ENCODE measurements around the gene APBB2. TPM values are rescaled to one million over a fixed set of nuclear protein-coding genes. Genes with fewer than 3 reads are reported as not detected.
A peak's percentile ranks its signal among the peaks of the same experiment; 100 is the strongest.

The APBB2 gene
- total and polyA plus RNA-seq, 3 experiments from 2014 or later = 0.86 to 1.1 TPM; not detected in 1

- CTCF ChIA-PET = no interaction called here
- no peak overlapping the region for H3K27ac Mint-ChIP-seq
- no peaks in the 10 kb centered on the region for H3K4me1 ChIP-seq (ENCODE audit: insufficient read depth, low read length)
- no peaks in the 10 kb centered on the region for H3K27me3 ChIP-seq (ENCODE audit: insufficient read depth, low read length, poor library complexity, severe bottlenecking)
- no peak overlapping the region for H3K4me3 Mint-ChIP-seq
- H3K27ac ChIP-seq (ENCODE audit: low read depth, low read length) = no peak overlapping the region
- no peaks in the 10 kb centered on the region for H3K9me3 ChIP-seq (ENCODE audit: low read length)
- H3K9me3 Mint-ChIP-seq = peaks cover 3 to 13% (median 7%) of the 10 kb centered on the region in 5 donors
- H3K4me3 ChIP-seq (ENCODE audit: low read length) = no peak overlapping the region
- peaks cover 0 to 1% of the 10 kb centered on the region in 2 donors for H3K27me3 Mint-ChIP-seq
- H3K36me3 ChIP-seq (ENCODE audit: insufficient read depth, low read length) = no peaks in the 10 kb centered on the region
- H3K36me3 Mint-ChIP-seq = no peaks in the 10 kb centered on the region
- no peaks in the 10 kb centered on the region for H3K4me1 Mint-ChIP-seq
- DNase-seq = no peak
- POLR2A ChIA-PET = no interaction called here
Measured at GRCh38 chr4:41043465-41043864, 170.9 kb downstream of the APBB2 start.

DNA sequence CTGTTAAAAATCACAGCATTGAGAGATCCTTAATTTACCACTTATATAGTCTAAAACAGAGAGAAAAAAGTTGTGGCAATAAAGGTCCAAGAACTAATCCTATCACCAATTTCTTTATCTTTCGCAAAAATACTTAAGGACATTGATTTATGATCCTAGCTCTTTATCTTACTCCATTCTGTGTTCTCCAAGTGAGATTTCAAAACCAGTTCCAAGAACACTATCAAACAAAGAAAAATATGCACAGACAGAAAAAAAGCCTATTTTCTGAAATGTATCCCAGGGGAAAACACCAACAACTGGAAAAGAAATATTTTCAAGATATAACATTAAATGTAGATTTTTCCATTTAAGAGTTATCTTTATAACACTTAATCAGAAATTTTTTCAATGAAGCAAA, 172.8 kb downstream of the APBB2 start:
- no peaks in the 10 kb centered on the region for H3K4me1 Mint-ChIP-seq
- no peak for DNase-seq
- H3K4me3 ChIP-seq (ENCODE audit: low read length) = no peak overlapping the region
- peaks cover 3 to 13% (median 6%) of the 10 kb centered on the region in 5 donors for H3K9me3 Mint-ChIP-seq
- CTCF ChIA-PET = no interaction called here
- POLR2A ChIA-PET = no interaction called here
- no peaks in the 10 kb centered on the region for H3K36me3 Mint-ChIP-seq
- H3K36me3 ChIP-seq (ENCODE audit: insufficient read depth, low read length) = no peaks in the 10 kb centered on the region
- no peak overlapping the region for H3K27ac Mint-ChIP-seq
- no peaks in the 10 kb centered on the region for H3K9me3 ChIP-seq (ENCODE audit: low read length)
- no peaks in the 10 kb centered on the region for H3K27me3 ChIP-seq (ENCODE audit: insufficient read depth, low read length, poor library complexity, severe bottlenecking)
- no peak overlapping the region for H3K4me3 Mint-ChIP-seq
- H3K4me1 ChIP-seq (ENCODE audit: insufficient read depth, low read length) = no peaks in the 10 kb centered on the region
- H3K27ac ChIP-seq (ENCODE audit: low read depth, low read length) = no peak overlapping the region
- H3K27me3 Mint-ChIP-seq = peaks cover 0 to 1% of the 10 kb centered on the region in 2 donors

- POLR2A ChIA-PET = no interaction called here
- no peaks in the 10 kb centered on the region for H3K36me3 ChIP-seq (ENCODE audit: insufficient read depth, low read length)
- CTCF ChIA-PET = no interaction called here
- H3K27me3 ChIP-seq (ENCODE audit: insufficient read depth, low read length, poor library complexity, severe bottlenecking) = no peaks in the 10 kb centered on the region
- peaks cover 0 to 4% (median under 1%) of the 10 kb centered on the region in 5 donors for H3K9me3 Mint-ChIP-seq
- no peak overlapping the region for H3K27ac Mint-ChIP-seq
- no peak overlapping the region for H3K27ac ChIP-seq (ENCODE audit: low read depth, low read length)
- no peak overlapping the region for H3K4me3 ChIP-seq (ENCODE audit: low read length)
- H3K4me3 Mint-ChIP-seq = no peak overlapping the region
- H3K9me3 ChIP-seq (ENCODE audit: low read length) = no peaks in the 10 kb centered on the region
- H3K36me3 Mint-ChIP-seq = no peaks in the 10 kb centered on the region
- peaks cover 0 to 1% of the 10 kb centered on the region in 2 donors for H3K27me3 Mint-ChIP-seq
- no peaks in the 10 kb centered on the region for H3K4me1 Mint-ChIP-seq
- H3K4me1 ChIP-seq (ENCODE audit: insufficient read depth, low read length) = no peaks in the 10 kb centered on the region
- no peak for DNase-seq
Measured at GRCh38 chr4:41039317-41039716, 175.0 kb downstream of the APBB2 start.

DNA sequence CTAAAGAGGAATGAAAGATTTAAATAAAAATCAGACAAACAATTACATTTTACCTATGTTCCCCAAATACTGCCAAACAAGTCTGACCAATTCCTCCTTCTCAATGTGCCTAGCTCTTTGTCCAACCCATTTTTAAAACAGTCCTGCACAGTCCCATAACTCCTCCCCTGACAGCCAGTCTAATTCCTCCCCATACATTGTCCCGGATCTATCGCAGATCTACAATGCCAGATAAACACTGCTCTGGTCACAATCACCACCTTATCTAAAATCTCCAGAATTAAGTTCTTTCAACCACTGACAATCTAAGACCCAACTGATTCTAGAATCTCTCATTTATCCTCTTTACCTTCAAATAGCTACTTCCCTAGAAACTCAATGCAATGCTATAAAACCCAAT, 176.0 kb downstream of the APBB2 start:
- H3K4me3 Mint-ChIP-seq = no peak overlapping the region
- POLR2A ChIA-PET = no interaction called here

DNA sequence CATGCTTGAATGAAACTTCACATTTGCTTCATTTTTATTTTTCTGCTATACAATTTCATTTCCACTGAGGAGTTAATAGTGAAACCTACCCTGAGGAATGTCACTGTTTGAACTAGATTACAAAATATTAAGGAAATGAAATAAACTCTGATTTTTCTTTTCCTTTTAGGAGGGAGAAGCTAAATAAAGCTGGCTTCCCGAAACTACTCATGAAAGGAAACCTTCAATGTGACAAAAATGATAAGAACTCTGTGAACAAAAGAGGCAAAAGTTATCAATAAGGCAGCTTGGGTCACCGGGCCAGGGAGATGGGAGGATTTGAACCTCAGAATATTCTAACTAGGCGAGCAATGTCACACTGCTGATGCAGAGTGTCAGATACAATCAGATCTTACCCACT, 185.2 kb downstream of the APBB2 start:
- peaks cover 0 to 5% of the 10 kb centered on the region in 2 donors for H3K27me3 Mint-ChIP-seq
- H3K36me3 Mint-ChIP-seq = peaks cover 0 to 13% (median 4%) of the 10 kb centered on the region in 3 donors
- no peak for DNase-seq
- ChIA-PET POLR2A (no interaction called here), CTCF (no interaction called here)
- H3K27ac ChIP-seq (ENCODE audit: low read depth, low read length) = no peak overlapping the region
- H3K27me3 ChIP-seq (ENCODE audit: insufficient read depth, low read length, poor library complexity, severe bottlenecking) = no peaks in the 10 kb centered on the region
- H3K4me3 Mint-ChIP-seq = no peak overlapping the region
- peaks cover 11 to 37% (median 21%) of the 10 kb centered on the region in 5 donors for H3K9me3 Mint-ChIP-seq
- no peak overlapping the region for H3K27ac Mint-ChIP-seq
- peaks cover 15% of the 10 kb centered on the region for H3K9me3 ChIP-seq (ENCODE audit: low read length)
- H3K4me1 ChIP-seq (ENCODE audit: insufficient read depth, low read length) = no peaks in the 10 kb centered on the region
- H3K4me3 ChIP-seq (ENCODE audit: low read length) = no peak overlapping the region
- H3K4me1 Mint-ChIP-seq = no peaks in the 10 kb centered on the region
- no peaks in the 10 kb centered on the region for H3K36me3 ChIP-seq (ENCODE audit: insufficient read depth, low read length)

More for the DNA sequence above, 176.0 kb downstream of the APBB2 start:
- H3K9me3 ChIP-seq (ENCODE audit: low read length) = no peaks in the 10 kb centered on the region
- H3K36me3 Mint-ChIP-seq = no peaks in the 10 kb centered on the region
- CTCF ChIA-PET = no interaction called here
- no peaks in the 10 kb centered on the region for H3K4me1 ChIP-seq (ENCODE audit: insufficient read depth, low read length)
- H3K27ac ChIP-seq (ENCODE audit: low read depth, low read length) = no peak overlapping the region
- peaks cover 0 to 1% of the 10 kb centered on the region in 2 donors for H3K27me3 Mint-ChIP-seq
- no peak overlapping the region for H3K4me3 ChIP-seq (ENCODE audit: low read length)
- no peak for DNase-seq
- no peaks in the 10 kb centered on the region for H3K27me3 ChIP-seq (ENCODE audit: insufficient read depth, low read length, poor library complexity, severe bottlenecking)
- no peak overlapping the region for H3K27ac Mint-ChIP-seq
- no peaks in the 10 kb centered on the region for H3K36me3 ChIP-seq (ENCODE audit: insufficient read depth, low read length)
- no peaks in the 10 kb centered on the region for H3K4me1 Mint-ChIP-seq
- peaks cover 0 to 2% (median 0%) of the 10 kb centered on the region in 5 donors for H3K9me3 Mint-ChIP-seq

DNA sequence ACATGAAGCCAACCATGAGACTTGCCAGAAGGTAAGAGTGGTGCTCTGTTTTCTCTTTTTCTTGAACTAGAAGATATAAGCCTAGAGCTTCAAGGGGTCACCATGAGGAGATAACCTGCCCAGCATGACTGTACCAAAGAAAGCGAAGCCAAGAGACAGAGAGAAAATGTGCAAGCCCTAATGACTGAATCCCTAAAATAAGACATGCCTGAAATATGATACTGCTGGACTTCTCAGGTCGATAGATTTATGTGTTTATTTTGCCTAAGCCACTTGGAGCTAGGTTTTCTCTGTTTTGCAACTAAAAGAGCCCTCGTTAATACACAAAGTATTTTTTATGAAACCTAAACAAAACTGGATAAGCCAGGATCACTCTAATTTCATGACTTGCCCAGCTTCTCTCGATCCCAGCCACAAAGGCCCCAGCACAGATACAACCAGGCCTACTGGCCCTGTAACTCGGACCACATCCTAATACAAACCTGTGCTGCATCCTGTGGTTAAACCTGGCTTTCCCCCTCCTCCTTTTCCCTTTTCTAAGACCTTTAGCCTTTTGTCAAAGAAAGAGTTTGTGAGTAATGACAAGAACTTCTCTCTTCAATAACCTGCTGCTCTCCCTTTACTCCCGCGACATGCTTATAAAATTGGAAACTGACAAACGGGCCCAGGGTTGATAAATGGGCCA, 185.8 kb downstream of the APBB2 start:
- Mint-ChIP-seq H3K36me3 (peaks cover 0 to 14% (median 4%) of the 10 kb centered on the region in 3 donors), H3K27me3 (peaks cover 0 to 5% of the 10 kb centered on the region in 2 donors), H3K9me3 (peaks cover 11 to 40% (median 22%) of the 10 kb centered on the region in 5 donors), H3K4me1 (no peaks in the 10 kb centered on the region), H3K27ac (no peak overlapping the region), H3K4me3 (no peak overlapping the region)
- DNase-seq = no peak
- Histone ChIP-seq H3K27me3 (ENCODE audit: insufficient read depth, low read length, poor library complexity, severe bottlenecking) (no peaks in the 10 kb centered on the region), H3K27ac (ENCODE audit: low read depth, low read length) (no peak overlapping the region), H3K4me1 (ENCODE audit: insufficient read depth, low read length) (no peaks in the 10 kb centered on the region), H3K4me3 (ENCODE audit: low read length) (no peak overlapping the region), H3K36me3 (ENCODE audit: insufficient read depth, low read length) (no peaks in the 10 kb centered on the region), H3K9me3 (ENCODE audit: low read length) (peaks cover 20% of the 10 kb centered on the region)
- POLR2A ChIA-PET = no interaction called here
- CTCF ChIA-PET = no interaction called here

- Mint-ChIP-seq H3K4me1 (no peaks in the 10 kb centered on the region), H3K9me3 (peaks cover 11 to 44% (median 27%) of the 10 kb centered on the region in 5 donors), H3K27ac (peak overlapping the region in 1 of 8 donors; percentile 52), H3K4me3 (no peak overlapping the region), H3K36me3 (peaks cover 0 to 14% (median 4%) of the 10 kb centered on the region in 3 donors), H3K27me3 (peaks cover 0 to 5% of the 10 kb centered on the region in 2 donors)
- Histone ChIP-seq H3K36me3 (ENCODE audit: insufficient read depth, low read length) (no peaks in the 10 kb centered on the region), H3K4me1 (ENCODE audit: insufficient read depth, low read length) (no peaks in the 10 kb centered on the region), H3K27ac (ENCODE audit: low read depth, low read length) (no peak overlapping the region), H3K27me3 (ENCODE audit: insufficient read depth, low read length, poor library complexity, severe bottlenecking) (no peaks in the 10 kb centered on the region), H3K9me3 (ENCODE audit: low read length) (peaks cover 20% of the 10 kb centered on the region), H3K4me3 (ENCODE audit: low read length) (no peak overlapping the region)
- DNase-seq = no peak
- ChIA-PET CTCF (no interaction called here), POLR2A (no interaction called here)
Measured at GRCh38 chr4:41026971-41027370, 187.4 kb downstream of the APBB2 start.

GRCh38 chr4:41025824-41026223, 188.5 kb downstream of the APBB2 start:
- no peak overlapping the region for H3K27ac Mint-ChIP-seq
- no peak overlapping the region for H3K4me3 Mint-ChIP-seq
- peaks cover 0 to 6% of the 10 kb centered on the region in 2 donors for H3K27me3 Mint-ChIP-seq
- ChIA-PET POLR2A (no interaction called here), CTCF (no interaction called here)
- H3K27me3 ChIP-seq (ENCODE audit: insufficient read depth, low read length, poor library complexity, severe bottlenecking) = no peaks in the 10 kb centered on the region
- no peaks in the 10 kb centered on the region for H3K36me3 ChIP-seq (ENCODE audit: insufficient read depth, low read length)
- no peak for DNase-seq
- H3K9me3 Mint-ChIP-seq = peaks cover 11 to 47% (median 29%) of the 10 kb centered on the region in 5 donors
- H3K36me3 Mint-ChIP-seq = peaks cover 0 to 14% (median 4%) of the 10 kb centered on the region in 3 donors
- H3K9me3 ChIP-seq (ENCODE audit: low read length) = peaks cover 20% of the 10 kb centered on the region
- H3K27ac ChIP-seq (ENCODE audit: low read depth, low read length) = no peak overlapping the region
- H3K4me3 ChIP-seq (ENCODE audit: low read length) = no peak overlapping the region
- H3K4me1 ChIP-seq (ENCODE audit: insufficient read depth, low read length) = no peaks in the 10 kb centered on the region
- H3K4me1 Mint-ChIP-seq = no peaks in the 10 kb centered on the region
